Ectodermal cell (in vitro differentiated cells): Measurements from ENCODE around the gene MAOA.
"Not testable (repeated sequence)": the region's sequence is repeated elsewhere in the genome, so short reads cannot be mapped to it uniquely, and the experiment has no call there.

Experiments used
- H3K27ac ChIP-seq: 2 replicates; pipeline ENCODE4 v1.7.0; 2013; ENCODE audit warnings: mild to moderate bottlenecking, low read depth, low read length; ENCODE audit not compliant: insufficient read depth, poor library complexity, severe bottlenecking
- H3K27me3 ChIP-seq: 2 replicates; pipeline ENCODE4 v1.7.0; 2013; ENCODE audit warnings: mild to moderate bottlenecking, low read length; ENCODE audit not compliant: insufficient read depth, control insufficient read depth, poor library complexity, severe bottlenecking
- H3K36me3 ChIP-seq: one replicate; pipeline ENCODE4 v1.7.0; 2013; ENCODE audit warnings: low read length; ENCODE audit not compliant: control insufficient read depth, insufficient read depth
- H3K4me1 ChIP-seq: one replicate; pipeline ENCODE4 v1.7.0; 2013; ENCODE audit warnings: low read length; ENCODE audit not compliant: control insufficient read depth, insufficient read depth
- H3K4me3 ChIP-seq: 2 replicates; pipeline ENCODE4 v1.7.0; 2013; ENCODE audit warnings: low read depth, low read length, control low read depth; ENCODE audit not compliant: insufficient read depth
- H3K9me3 ChIP-seq: 2 replicates; pipeline ENCODE4 v1.7.0; 2013; ENCODE audit warnings: mild to moderate bottlenecking, low read length, moderate library complexity; ENCODE audit not compliant: control insufficient read depth
- WGBS, 2 experiments: methylation state at CpG; one replicate each; pipeline ENCODE4 v1.1.7; 2013; ENCODE audit warnings: missing lambda C conversion rate in 2 of 2; 5-methylcytosine and 5-hydroxymethylcytosine counted together

The MAOA gene

GRCh38 chrX:43716144-43716543 lies 60.0 kb downstream of the MAOA start:
- Histone ChIP-seq H3K4me3 (no peak overlapping the region), H3K36me3 (no peaks in the 10 kb centered on the region), H3K4me1 (no peaks in the 10 kb centered on the region), H3K27ac (no peak overlapping the region), H3K27me3 (no peaks in the 10 kb centered on the region), H3K9me3 (no peaks in the 10 kb centered on the region)
- 91 to 94% methylated on average over 2 of the region's 2 CpGs for WGBS, 2 experiments

GRCh38 chrX:43716696-43717095 lies 60.6 kb downstream of the MAOA start:
- Histone ChIP-seq H3K27ac (no peak overlapping the region), H3K27me3 (no peaks in the 10 kb centered on the region), H3K4me1 (no peaks in the 10 kb centered on the region), H3K9me3 (no peaks in the 10 kb centered on the region), H3K4me3 (no peak overlapping the region), H3K36me3 (no peaks in the 10 kb centered on the region)
- WGBS, 2 experiments, result 78 to 89% methylated on average over 1 of the region's 1 CpG

- 79 to 100% methylated on average over 1 of the region's 1 CpG for WGBS, 2 experiments
- Histone ChIP-seq H3K27ac (no peak overlapping the region), H3K36me3 (no peaks in the 10 kb centered on the region), H3K4me1 (no peaks in the 10 kb centered on the region), H3K9me3 (no peaks in the 10 kb centered on the region), H3K27me3 (no peaks in the 10 kb centered on the region), H3K4me3 (no peak overlapping the region)
These were observed 61.1 kb downstream of the MAOA start for GRCh38 chrX:43717161-43717560.

- no peaks in the 10 kb centered on the region for H3K36me3 ChIP-seq
- H3K27me3 ChIP-seq, result no peaks in the 10 kb centered on the region
- no peak overlapping the region for H3K27ac ChIP-seq
- H3K4me3 ChIP-seq, result no peak overlapping the region
- no peaks in the 10 kb centered on the region for H3K9me3 ChIP-seq
- 97 to 100% methylated on average over 1 of the region's 1 CpG for WGBS, 2 experiments
- H3K4me1 ChIP-seq, result no peaks in the 10 kb centered on the region
These were observed 62.0 kb downstream of the MAOA start for GRCh38 chrX:43718081-43718480.

GRCh38 chrX:43718546-43718945 lies 62.4 kb downstream of the MAOA start:
- Histone ChIP-seq H3K4me3 (no peak overlapping the region), H3K27ac (no peak overlapping the region), H3K27me3 (no peaks in the 10 kb centered on the region), H3K9me3 (no peaks in the 10 kb centered on the region), H3K36me3 (no peaks in the 10 kb centered on the region), H3K4me1 (no peaks in the 10 kb centered on the region)
- 88 to 95% methylated on average over 6 of the region's 6 CpGs for WGBS, 2 experiments

- Histone ChIP-seq H3K4me1 (no peaks in the 10 kb centered on the region), H3K27ac (no peak overlapping the region), H3K27me3 (no peaks in the 10 kb centered on the region), H3K9me3 (no peaks in the 10 kb centered on the region), H3K36me3 (no peaks in the 10 kb centered on the region), H3K4me3 (no peak overlapping the region)
- WGBS, 2 experiments, result 92 to 94% methylated on average over 1 of the region's 1 CpG
These were observed 62.9 kb downstream of the MAOA start for GRCh38 chrX:43718956-43719355.

GRCh38 chrX:43720082-43720481 lies 64.0 kb downstream of the MAOA start:
- WGBS, 2 experiments, result 84 to 89% methylated on average over 3 of the region's 3 CpGs
- Histone ChIP-seq H3K27me3 (no peaks in the 10 kb centered on the region), H3K36me3 (no peaks in the 10 kb centered on the region), H3K4me1 (no peaks in the 10 kb centered on the region), H3K4me3 (no peak overlapping the region), H3K9me3 (no peaks in the 10 kb centered on the region), H3K27ac (no peak overlapping the region)

- Histone ChIP-seq H3K4me3 (no peak overlapping the region), H3K9me3 (no peaks in the 10 kb centered on the region), H3K27ac (no peak overlapping the region), H3K4me1 (no peaks in the 10 kb centered on the region), H3K36me3 (no peaks in the 10 kb centered on the region), H3K27me3 (no peaks in the 10 kb centered on the region)
- 90 to 92% methylated on average over 1 of the region's 1 CpG for WGBS, 2 experiments
These were observed 64.9 kb downstream of the MAOA start for GRCh38 chrX:43720961-43721360.

- H3K36me3 ChIP-seq, result not testable (repeated sequence)
These were observed 69.1 kb downstream of the MAOA start for GRCh38 chrX:43725227-43725626.

GRCh38 chrX:43727254-43727653 lies 71.2 kb downstream of the MAOA start:
- not testable (repeated sequence) for H3K36me3 ChIP-seq, H3K4me3 ChIP-seq, H3K4me1 ChIP-seq, H3K27ac ChIP-seq, H3K9me3 ChIP-seq, H3K27me3 ChIP-seq
- 94 to 95% methylated on average over 6 of the region's 6 CpGs for WGBS, 2 experiments

More at GRCh38 chrX:43725227-43725626, 69.1 kb downstream of the MAOA start:
- not testable (repeated sequence) for H3K27ac ChIP-seq, H3K4me1 ChIP-seq, H3K4me3 ChIP-seq, H3K27me3 ChIP-seq, H3K9me3 ChIP-seq
- 91 to 92% methylated on average over 5 of the region's 5 CpGs for WGBS, 2 experiments

- no peaks in the 10 kb centered on the region for H3K27me3 ChIP-seq
- H3K4me1 ChIP-seq, result no peaks in the 10 kb centered on the region
- H3K9me3 ChIP-seq, result no peaks in the 10 kb centered on the region
- H3K27ac ChIP-seq, result no peak overlapping the region
- H3K36me3 ChIP-seq, result no peaks in the 10 kb centered on the region
- H3K4me3 ChIP-seq, result no peak overlapping the region
- WGBS, 2 experiments, result 96% methylated on average over 5 of the region's 5 CpGs
These were observed 71.9 kb downstream of the MAOA start for GRCh38 chrX:43728002-43728401.
